HL-60 (cell line): ENCODE measurements around the gene LUZP1.

Experiments used
- DNase-seq, 2 experiments: peaks; one replicate each; pipeline ENCODE4 v3.0.0-alpha.2; 2010 to 2020; ENCODE audit warnings: low read depth in 1 of 2, low spot score in 1 of 2
- H3K27ac ChIP-seq: fragments of 250-450 bp; sonication (Bioruptor Pico); replicated peaks from 2 replicates; pipeline ENCODE4 v1.5.1; 2020; ENCODE audit warnings: mild to moderate bottlenecking, moderate library complexity
- H3K27me3 ChIP-seq: fragments of 250-450 bp; sonication (Bioruptor Pico); 2 replicates; pipeline ENCODE4 v1.5.1; 2021; ENCODE audit warnings: mild to moderate bottlenecking, moderate library complexity; ENCODE audit not compliant: insufficient read depth, poor library complexity, severe bottlenecking
- H3K4me3 ChIP-seq: replicated peaks from 2 replicates; pipeline ENCODE4 v1.5.1; 2011; ENCODE audit warnings: mild to moderate bottlenecking, control low read depth, low read length; ENCODE audit not compliant: insufficient read depth
- CTCF ChIP-seq: IDR thresholded peaks from one replicate; pipeline ENCODE4 v1.5.1; 2011; ENCODE audit warnings: low read length, control low read depth, inconsistent platforms; ENCODE audit not compliant: insufficient read depth
- GABPA ChIP-seq: IDR thresholded peaks from 2 replicates; pipeline ENCODE4 v1.6.1; 2012; ENCODE audit warnings: low read depth
- POLR2AphosphoS5 ChIP-seq: IDR thresholded peaks from 2 replicates; pipeline ENCODE4 v1.6.1; 2012; ENCODE audit warnings: low read depth
- REST ChIP-seq: IDR thresholded peaks from 2 replicates; pipeline ENCODE4 v1.6.1; 2012; ENCODE audit warnings: low read depth; ENCODE audit not compliant: insufficient replicate concordance
- SPI1 ChIP-seq: IDR thresholded peaks from 2 replicates; pipeline ENCODE4 v1.6.1; 2012; ENCODE audit warnings: low read depth, mild to moderate bottlenecking, borderline replicate concordance

LUZP1 gene

GRCh38 chr1:23200883-23201282, 32.2 kb upstream of the LUZP1 start:
- H3K4me3 ChIP-seq, result no peak overlapping the region
- no peak for TF ChIP-seq GABPA
- TF ChIP-seq CTCF, result no peak
- TF ChIP-seq SPI1, result no peak
- TF ChIP-seq POLR2AphosphoS5, result no peak
- no peak for TF ChIP-seq REST
- no peaks in the 10 kb centered on the region for H3K27me3 ChIP-seq
- no peak for DNase-seq
- H3K27ac ChIP-seq, result no peak overlapping the region

GRCh38 chr1:23198373-23198772, 29.7 kb upstream of the LUZP1 start:
- no peak for TF ChIP-seq CTCF
- TF ChIP-seq POLR2AphosphoS5, result no peak
- TF ChIP-seq REST, result no peak
- no peak for TF ChIP-seq SPI1
- no peak for TF ChIP-seq GABPA
- DNase-seq, result no peak
- H3K4me3 ChIP-seq, result no peak overlapping the region
- no peak overlapping the region for H3K27ac ChIP-seq
- peaks cover 3% of the 10 kb centered on the region for H3K27me3 ChIP-seq

GRCh38 chr1:23196627-23197328, 28.1 kb upstream of the LUZP1 start:
- TF ChIP-seq GABPA (no peak), CTCF (no peak), SPI1 (no peak), REST (no peak), POLR2AphosphoS5 (no peak)
- no peak overlapping the region for H3K4me3 ChIP-seq
- no peak overlapping the region for H3K27ac ChIP-seq
- H3K27me3 ChIP-seq, result peaks cover 3% of the 10 kb centered on the region
- no peak for DNase-seq
